HL-60/S4 treated with retinoic acid at 250 ng/mL for 4 days and 3 days (cell line): ENCODE measurements around the gene DAND5.

Experiments used
- in situ Hi-C: fragments of 300-500 bp; cut with MboI; formaldehyde crosslinking; loops from 2 replicates; pipeline ENCODE4 v1.7.0; 2022; ENCODE audit warnings: low sequenced_read_pairs

Gene DAND5

GRCh38 chr19:13007292-13008045, 38.1 kb downstream of the DAND5 start:
- in situ Hi-C loops = no loop called here

- in situ Hi-C loops = no loop called here
These were observed 39.8 kb downstream of the DAND5 start for GRCh38 chr19:13008926-13009787.

GRCh38 chr19:13010038-13010991, 40.9 kb downstream of the DAND5 start:
- in situ Hi-C loops = no loop called here

GRCh38 chr19:13010992-13011652, 41.7 kb downstream of the DAND5 start:
- in situ Hi-C loops = no loop called here

GRCh38 chr19:13011653-13012389, 42.4 kb downstream of the DAND5 start:
- in situ Hi-C loops = no loop called here

DNA sequence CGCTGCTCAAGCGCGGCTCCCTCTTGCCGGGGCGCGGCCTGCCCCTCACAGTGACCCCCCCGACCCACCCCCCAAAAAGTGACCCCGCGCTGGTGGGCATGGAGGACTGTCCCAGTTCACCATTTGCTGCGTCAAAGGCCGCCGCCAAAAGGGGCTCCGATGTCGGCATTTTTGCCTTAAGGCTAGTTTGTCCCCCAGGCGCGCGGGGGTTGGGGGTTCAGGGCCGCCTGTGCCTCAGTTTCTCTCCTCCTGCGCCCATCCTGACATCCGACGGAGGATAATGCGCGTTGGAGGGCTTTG, 43.0 kb downstream of the DAND5 start:
- in situ Hi-C loops = no loop called here

DNA sequence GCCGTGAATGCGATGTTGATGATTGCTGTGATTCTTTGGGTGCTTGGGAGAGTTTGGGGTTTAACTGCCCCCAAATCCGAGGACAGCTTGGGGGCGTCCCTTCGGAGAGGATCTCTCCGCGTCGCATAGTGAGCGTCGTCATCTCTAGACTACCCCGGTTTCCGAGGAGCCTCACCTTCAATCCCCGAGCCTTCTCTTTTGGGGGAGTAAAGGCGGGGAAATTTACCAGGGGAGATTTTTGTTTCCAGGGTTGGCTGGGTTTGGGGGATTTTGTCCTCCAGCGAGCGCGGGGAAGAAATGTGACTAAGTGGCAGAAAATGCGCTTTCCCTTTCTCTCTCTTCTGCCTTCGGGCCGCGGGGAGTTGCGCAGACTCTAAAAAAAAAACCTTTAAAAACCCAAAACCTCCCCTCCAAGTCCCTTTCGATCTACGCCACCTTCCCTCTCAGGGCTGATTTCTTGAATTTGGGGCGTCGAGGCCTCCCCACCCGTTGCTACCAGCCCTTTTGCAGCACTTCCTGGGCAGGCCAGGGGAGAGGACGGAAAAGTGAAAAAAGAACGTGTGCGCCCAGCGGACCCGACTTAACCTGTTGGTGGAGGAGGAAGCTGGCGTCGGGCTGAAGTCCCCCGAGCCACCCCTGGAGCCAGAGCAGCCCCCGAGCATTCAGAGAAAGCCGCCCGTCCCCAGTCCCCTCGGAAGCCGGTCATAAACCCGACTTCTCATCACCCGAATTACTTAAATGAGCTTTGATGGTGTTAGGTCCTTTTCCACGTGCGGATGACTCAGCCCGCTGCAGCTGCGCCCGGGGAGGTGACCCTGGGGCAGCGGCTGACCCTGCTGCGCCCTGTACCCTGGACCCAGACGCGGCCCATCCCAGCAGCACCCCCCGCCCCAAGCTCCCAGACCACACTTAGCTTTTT, 43.6 kb downstream of the DAND5 start:
- in situ Hi-C loops = no loop called here

GRCh38 chr19:13013649-13014048, 44.3 kb downstream of the DAND5 start:
- in situ Hi-C loops = no loop called here

DNA sequence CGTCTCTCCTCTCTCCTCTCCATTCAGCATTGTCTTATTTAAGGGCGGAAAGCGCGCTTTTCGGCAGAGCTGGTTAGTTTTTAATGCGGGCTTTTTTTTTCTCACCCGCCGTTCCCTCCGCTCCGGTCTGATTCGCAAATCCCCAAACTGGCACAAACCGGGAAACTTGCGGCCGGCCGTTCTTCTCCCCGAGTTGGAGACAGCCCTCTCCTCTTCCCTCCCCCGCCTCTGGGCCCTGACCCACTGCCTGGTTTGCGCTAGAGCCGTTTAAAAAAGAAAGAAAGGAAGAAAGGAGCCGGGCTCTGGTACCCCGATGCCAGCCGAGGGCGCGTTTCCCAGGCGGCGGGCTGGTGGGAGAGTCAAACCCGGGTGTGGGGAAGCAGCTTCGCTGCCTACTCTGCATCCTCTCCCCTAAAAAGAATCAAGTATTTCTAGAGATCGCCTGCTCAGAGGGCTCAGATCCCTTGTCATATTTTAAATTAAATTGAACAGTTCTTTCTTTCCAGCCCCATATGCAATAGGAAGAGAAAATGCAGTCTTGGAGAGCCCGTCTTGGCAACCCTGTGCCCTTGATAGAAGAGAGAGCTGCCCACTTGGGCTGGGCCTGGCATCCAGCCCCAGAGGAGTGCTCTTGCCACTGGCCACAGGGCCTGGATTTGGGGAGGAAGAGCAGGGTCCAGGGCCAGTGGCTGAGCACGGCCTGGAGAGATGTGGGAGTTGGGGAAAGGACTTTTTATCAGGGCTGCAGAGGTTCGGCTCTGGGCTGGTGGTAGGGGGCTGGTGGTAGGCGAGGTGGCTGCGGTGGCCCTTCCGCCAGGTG, 44.9 kb downstream of the DAND5 start:
- in situ Hi-C loops = no loop called here

GRCh38 chr19:13014921-13015280, 45.5 kb downstream of the DAND5 start:
- in situ Hi-C loops = no loop called here

- in situ Hi-C loops = no loop called here
These were observed 46.2 kb downstream of the DAND5 start for GRCh38 chr19:13015361-13016223.

- in situ Hi-C loops = no loop called here
These were observed 46.9 kb downstream of the DAND5 start for GRCh38 chr19:13016245-13016627.

DNA sequence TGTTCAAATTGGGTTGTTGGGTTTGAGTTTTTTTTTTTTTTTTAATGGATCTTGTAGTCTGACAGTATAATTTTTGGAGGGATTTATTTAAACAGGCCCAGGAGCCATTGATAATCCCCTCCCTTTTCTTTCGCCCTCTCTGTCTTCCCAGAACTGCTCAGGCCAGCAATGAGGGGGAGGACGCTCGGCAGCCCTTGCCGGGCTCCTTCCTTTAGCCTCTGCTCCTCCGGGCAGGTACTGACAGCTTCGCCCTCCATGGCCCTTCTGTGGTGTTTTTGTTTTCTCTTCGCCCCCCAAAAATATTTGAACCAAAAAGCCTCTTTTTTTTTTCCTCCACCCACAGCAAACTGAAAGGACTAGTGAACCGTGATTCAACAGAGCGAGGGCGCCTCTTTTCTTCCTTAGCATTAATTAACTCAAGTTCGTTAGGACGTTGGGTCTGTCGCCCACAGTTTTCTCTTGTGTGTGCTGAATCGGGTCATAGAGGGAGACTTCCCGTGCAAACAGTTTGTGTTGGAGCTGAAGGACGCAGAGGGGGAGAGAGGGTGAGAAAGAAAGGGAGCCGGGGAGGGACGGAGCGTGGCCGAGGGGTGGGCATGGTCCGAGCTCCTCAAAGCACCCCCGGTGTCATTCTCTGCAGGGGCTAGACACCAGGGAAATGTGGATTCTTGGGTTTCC, 47.4 kb downstream of the DAND5 start:
- in situ Hi-C loops = no loop called here

GRCh38 chr19:13017306-13018034, 48.1 kb downstream of the DAND5 start:
- in situ Hi-C loops = no loop called here

- in situ Hi-C loops = no loop called here
These were observed 48.9 kb downstream of the DAND5 start for GRCh38 chr19:13018035-13018914.
